Measurements from ENCODE around the gene TFPI2.

The TFPI2 gene

GRCh38 chr7:93854480-93854879 lies 36.1 kb downstream of the TFPI2 start:
- DNase-seq: no peak

- no peak for DNase-seq
Observed at GRCh38 chr7:93851536-93851935, 39.0 kb downstream of the TFPI2 start.

- DNase-seq: no peak
Observed at GRCh38 chr7:93843260-93843659, 47.3 kb downstream of the TFPI2 start.

GRCh38 chr7:93838966-93839365 lies 51.6 kb downstream of the TFPI2 start:
- no peak for DNase-seq

DNA sequence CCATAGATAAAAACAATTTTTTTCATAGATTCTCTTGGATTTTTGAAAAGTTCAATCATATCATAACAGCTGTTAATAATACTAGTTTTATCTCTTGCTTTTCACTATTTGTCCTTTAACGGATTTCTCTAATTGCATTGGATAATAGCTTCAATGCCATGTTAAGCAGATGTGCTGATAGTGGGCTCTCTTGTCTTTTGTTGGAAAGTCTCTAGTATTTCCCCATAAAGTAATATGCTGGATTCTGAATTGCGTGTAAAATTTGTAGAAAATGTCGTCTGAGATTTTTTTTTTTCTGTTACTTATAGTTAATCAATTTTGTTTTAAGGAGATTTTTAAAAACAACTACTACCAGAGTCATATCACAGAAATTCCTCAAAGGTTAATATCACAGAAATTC lies 53.3 kb downstream of the TFPI2 start:
- no peak for DNase-seq

- DNase-seq: no peak
Observed at GRCh38 chr7:93836116-93836515, 54.4 kb downstream of the TFPI2 start.

DNA sequence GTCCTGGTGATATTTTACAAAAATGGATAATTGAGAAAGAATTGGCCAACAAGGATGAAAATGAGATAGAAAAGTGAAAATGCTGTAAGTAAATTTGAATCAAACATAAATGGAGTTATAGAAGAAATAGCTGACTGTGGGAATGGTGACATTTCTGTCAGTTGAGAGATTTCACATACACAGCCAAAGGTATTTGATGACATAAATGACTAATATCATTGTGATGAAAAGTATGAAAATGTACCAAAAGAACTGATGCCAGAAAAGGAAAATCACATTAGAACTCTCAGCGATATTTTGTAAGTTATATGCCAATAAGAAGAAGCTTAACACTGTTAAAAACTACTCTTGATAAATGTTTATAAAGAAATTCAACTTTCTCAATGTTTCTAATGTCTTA lies 54.9 kb downstream of the TFPI2 start:
- no peak for DNase-seq

Data from activated CD4-positive, alpha-beta T cell treated with anti-CD3 and anti-CD28 coated beads, Interleukin-2, Interleukin-6, amounts not matched to agents 100 ng/mL and 50 ng/mL, durations not matched to agents 16 hours and 8 hours (primary cell).